ENCODE data around the gene GON4L. TPM values are rescaled to one million over a fixed set of nuclear protein-coding genes. Genes with fewer than 3 reads are reported as not detected.

GON4L gene
- total RNA-seq, 2 experiments from 2014 or later, result 71.0 to 77.0 TPM

GRCh38 chr1:155888481-155888880 is 31.5 kb upstream of the GON4L start:
- H3K9me3 Mint-ChIP-seq, result no peaks in the 10 kb centered on the region
- Histone ChIP-seq H3K4me1 (ENCODE audit: insufficient read depth, low read length) (peaks cover 7% of the 10 kb centered on the region), H3K9me3 (ENCODE audit: control insufficient read depth in 1 of 2, insufficient read depth in 1 of 2, low read length in 2 of 2) (no peaks in the 10 kb centered on the region), H3K27me3 (ENCODE audit: control insufficient read depth in 1 of 2, insufficient read depth in 2 of 2, low read length in 2 of 2) (no peaks in the 10 kb centered on the region), H3K27ac (ENCODE audit: low read depth in 1 of 2, low read length in 2 of 2) (no peak overlapping the region), H3K4me3 (ENCODE audit: low read length) (no peak overlapping the region), H3K36me3 (ENCODE audit: insufficient read depth, low read length) (no peaks in the 10 kb centered on the region)
- ChIA-PET CTCF (no interaction called here), POLR2A (no interaction called here)
- ATAC-seq (ENCODE audit: poor library complexity) (no peak), DNase-seq (no peak)
- H3K27me3 Mint-ChIP-seq, result no peaks in the 10 kb centered on the region
- no peak overlapping the region for H3K4me3 Mint-ChIP-seq
- no peak for TF ChIP-seq CTCF (IDR thresholded peaks at IDR 0.05)
- H3K27ac Mint-ChIP-seq, result no peak overlapping the region
- intact Hi-C loops (cut with DNase I, micrococcal nuclease), result no loop called here
- H3K36me3 Mint-ChIP-seq (ENCODE audit: low read depth), result no peaks in the 10 kb centered on the region
- H3K4me1 Mint-ChIP-seq (ENCODE audit: low read depth), result peaks cover 10% of the 10 kb centered on the region

GRCh38 chr1:155884982-155885381 is 28.0 kb upstream of the GON4L start:
- Mint-ChIP-seq H3K27ac (no peak overlapping the region), H3K4me1 (ENCODE audit: low read depth) (no peaks in the 10 kb centered on the region), H3K27me3 (no peaks in the 10 kb centered on the region), H3K4me3 (no peak overlapping the region), H3K9me3 (no peaks in the 10 kb centered on the region), H3K36me3 (ENCODE audit: low read depth) (no peaks in the 10 kb centered on the region)
- POLR2A ChIA-PET, result no interaction called here
- TF ChIP-seq CTCF (IDR thresholded peaks at IDR 0.05), result no peak
- intact Hi-C loops (cut with DNase I, micrococcal nuclease), result no loop called here
- Histone ChIP-seq H3K9me3 (ENCODE audit: control insufficient read depth in 1 of 2, insufficient read depth in 1 of 2, low read length in 2 of 2) (no peaks in the 10 kb centered on the region), H3K4me1 (ENCODE audit: insufficient read depth, low read length) (no peaks in the 10 kb centered on the region), H3K27ac (ENCODE audit: low read depth in 1 of 2, low read length in 2 of 2) (no peak overlapping the region), H3K27me3 (ENCODE audit: control insufficient read depth in 1 of 2, insufficient read depth in 2 of 2, low read length in 2 of 2) (no peaks in the 10 kb centered on the region), H3K4me3 (ENCODE audit: low read length) (no peak overlapping the region), H3K36me3 (ENCODE audit: insufficient read depth, low read length) (peaks cover 12% of the 10 kb centered on the region)
- CTCF ChIA-PET, result no interaction called here
- ATAC-seq (ENCODE audit: poor library complexity) (no peak), DNase-seq (no peak)

- H3K27me3 Mint-ChIP-seq, result no peaks in the 10 kb centered on the region
- H3K4me3 ChIP-seq (ENCODE audit: low read length), result no peak overlapping the region
- peaks cover 12% of the 10 kb centered on the region for H3K36me3 ChIP-seq (ENCODE audit: insufficient read depth, low read length)
- H3K27me3 ChIP-seq (ENCODE audit: control insufficient read depth in 1 of 2, insufficient read depth in 2 of 2, low read length in 2 of 2), result no peaks in the 10 kb centered on the region
- no peak for TF ChIP-seq CTCF (IDR thresholded peaks at IDR 0.05)
- ATAC-seq (ENCODE audit: poor library complexity) (no peak), DNase-seq (no peak)
- no peak overlapping the region for H3K4me3 Mint-ChIP-seq
- intact Hi-C loops (cut with DNase I, micrococcal nuclease), result no loop called here
- H3K9me3 ChIP-seq (ENCODE audit: control insufficient read depth in 1 of 2, insufficient read depth in 1 of 2, low read length in 2 of 2), result no peaks in the 10 kb centered on the region
- CTCF ChIA-PET, result interaction anchor here (1.0 kb wide), 1 partner anchor 15 kb away, joined by 5 read pairs; no protein-coding TSS in a partner anchor
- H3K27ac Mint-ChIP-seq, result no peak overlapping the region
- H3K27ac ChIP-seq (ENCODE audit: low read depth in 1 of 2, low read length in 2 of 2), result no peak overlapping the region
- POLR2A ChIA-PET, result no interaction called here
- H3K4me1 ChIP-seq (ENCODE audit: insufficient read depth, low read length), result no peaks in the 10 kb centered on the region
- no peaks in the 10 kb centered on the region for H3K4me1 Mint-ChIP-seq (ENCODE audit: low read depth)
- H3K36me3 Mint-ChIP-seq (ENCODE audit: low read depth), result no peaks in the 10 kb centered on the region
- H3K9me3 Mint-ChIP-seq, result no peaks in the 10 kb centered on the region
These were observed 27.3 kb upstream of the GON4L start for GRCh38 chr1:155884031-155884960.

Measured in CD4-positive, alpha-beta T cell (primary cell).